WTC11 (cell line): Measurements from ENCODE around the gene TJAP1. TPM values are rescaled to one million over a fixed set of nuclear protein-coding genes. Genes with fewer than 3 reads are reported as not detected.

Experiments
- ATAC-seq: fragments of 200-7000 bp; cut with Tn5 transposase; 2 replicates; pipeline ENCODE4 v1.10.0; 2021; ENCODE audit warnings: mild to moderate bottlenecking, moderate library complexity
- CTCF ChIA-PET: fragments of 300-600 bp; sonication (Branson Sonifier 250); formaldehyde crosslinking; loops from one replicate; lab custom pipeline; 2021; ENCODE audit warnings: antibody characterized with exemption; lab: Charles Lee
- POLR2A ChIA-PET: fragments of 350-600 bp; sonication (Branson Sonifier 250); formaldehyde crosslinking; loops from one replicate; lab custom pipeline; 2021; ENCODE audit warnings: antibody characterized with exemption; lab: Charles Lee
- DNase-seq: peaks from one replicate; pipeline ENCODE4 v3.0.0; 2021; ENCODE audit warnings: low spot score
- H3K27ac Mint-ChIP-seq: 2 replicates; pipeline ENCODE4 v1.8.0; 2021; ENCODE audit warnings: mixed read lengths
- H3K27me3 Mint-ChIP-seq: 2 replicates; pipeline ENCODE4 v1.8.0; 2021; ENCODE audit warnings: low read depth, mild to moderate bottlenecking, moderate library complexity, mixed read lengths
- H3K36me3 Mint-ChIP-seq: 2 replicates; pipeline ENCODE4 v1.8.0; 2021; ENCODE audit warnings: mixed read lengths
- H3K4me1 Mint-ChIP-seq: 2 replicates; pipeline ENCODE4 v1.8.0; 2022; ENCODE audit warnings: mixed read lengths
- H3K4me3 Mint-ChIP-seq: 2 replicates; pipeline ENCODE4 v1.8.0; 2021; ENCODE audit warnings: mild to moderate bottlenecking, moderate library complexity, mixed read lengths
- H3K9me3 Mint-ChIP-seq: 2 replicates; pipeline ENCODE4 v1.8.0; 2021; ENCODE audit warnings: mixed read lengths
- CBFB ChIP-seq: sonication (generic); formaldehyde crosslinking; IDR thresholded peaks from 2 replicates; pipeline ENCODE4 v1.8.1; 2022; ENCODE audit warnings: mild to moderate bottlenecking, low read depth, missing genetic modification reagents
- MYBL2 ChIP-seq: sonication (generic); formaldehyde crosslinking; IDR thresholded peaks from 2 replicates; pipeline ENCODE4 v1.8.1; 2023; ENCODE audit warnings: mild to moderate bottlenecking, moderate library complexity, missing genetic modification reagents
- NFE2L1 ChIP-seq: sonication (generic); formaldehyde crosslinking; IDR thresholded peaks from 2 replicates; pipeline ENCODE4 v1.8.1; 2023; ENCODE audit warnings: missing genetic modification reagents
- RELA ChIP-seq: sonication (generic); formaldehyde crosslinking; IDR thresholded peaks from 2 replicates; pipeline ENCODE4 v1.8.1; 2022; ENCODE audit warnings: missing genetic modification reagents, mild to moderate bottlenecking, borderline replicate concordance
- SMAD4 ChIP-seq: sonication (generic); formaldehyde crosslinking; IDR thresholded peaks from 2 replicates; pipeline ENCODE4 v1.8.0; 2022; ENCODE audit warnings: mild to moderate bottlenecking, missing genetic modification reagents
- TCF7 ChIP-seq: sonication (generic); formaldehyde crosslinking; IDR thresholded peaks from 2 replicates; pipeline ENCODE4 v1.8.0; 2022; ENCODE audit warnings: mild to moderate bottlenecking, low read depth, missing genetic modification reagents, moderate library complexity
- TEAD1 ChIP-seq: sonication (generic); formaldehyde crosslinking; IDR thresholded peaks from 2 replicates; pipeline ENCODE4 v1.8.0; 2022; ENCODE audit warnings: mild to moderate bottlenecking, missing genetic modification reagents
- ZNF219 ChIP-seq: sonication (generic); formaldehyde crosslinking; IDR thresholded peaks from 2 replicates; pipeline ENCODE4 v1.8.0; 2023; ENCODE audit warnings: missing genetic modification reagents, mild to moderate bottlenecking, borderline replicate concordance
- ZNF671 ChIP-seq: fragments of 250-450 bp; sonication (Bioruptor Pico); IDR thresholded peaks from 2 replicates; pipeline ENCODE4 v1.8.0; 2021; ENCODE audit warnings: mild to moderate bottlenecking
- total RNA-seq: library from RNA; stranded (reverse); gene quantifications from 3 replicates; pipeline ENCODE4 v1.2.3, GENCODE V29; 2021
- TF ChIP-seq, protein P1 (sequence below): fragments of 250-450 bp; sonication (Bioruptor Pico); IDR thresholded peaks from 2 replicates; pipeline ENCODE4 v2.1.2; 2022; ENCODE audit warnings: mild to moderate bottlenecking, moderate library complexity
- TF ChIP-seq, protein P2 (sequence below): sonication (generic); formaldehyde crosslinking; IDR thresholded peaks from 2 replicates; pipeline ENCODE4 v1.8.1; 2022; ENCODE audit warnings: mild to moderate bottlenecking, missing genetic modification reagents, moderate library complexity, borderline replicate concordance
- TF ChIP-seq, protein P3 (sequence below): fragments of 250-450 bp; sonication (Bioruptor Pico); IDR thresholded peaks from 2 replicates; pipeline ENCODE4 v1.8.0; 2021; ENCODE audit warnings: mild to moderate bottlenecking
- TF ChIP-seq, protein P4 (sequence below): sonication (generic); formaldehyde crosslinking; IDR thresholded peaks from 2 replicates; pipeline ENCODE4 v1.8.1; 2023; ENCODE audit warnings: mild to moderate bottlenecking, missing genetic modification reagents, moderate library complexity
- TF ChIP-seq, protein P5 (sequence below): sonication (generic); formaldehyde crosslinking; IDR thresholded peaks from 2 replicates; pipeline ENCODE4 v1.8.1; 2022; ENCODE audit warnings: mild to moderate bottlenecking, moderate library complexity, missing genetic modification reagents
- TF ChIP-seq, protein P6 (sequence below): fragments of 250-450 bp; sonication (Bioruptor Pico); conservative IDR thresholded peaks from 2 replicates; pipeline ENCODE4 v1.9.0; 2021; ENCODE audit warnings: mild to moderate bottlenecking
- TF ChIP-seq, protein P7 (sequence below): sonication (generic); formaldehyde crosslinking; IDR thresholded peaks from 2 replicates; pipeline ENCODE4 v1.8.1; 2022; ENCODE audit warnings: low read depth, missing genetic modification reagents, borderline replicate concordance
- TF ChIP-seq, protein P8 (sequence below): sonication (generic); formaldehyde crosslinking; IDR thresholded peaks from 2 replicates; pipeline ENCODE4 v1.8.1; 2023; ENCODE audit warnings: mild to moderate bottlenecking, missing genetic modification reagents

TJAP1 gene
- total RNA-seq, 1 experiment from 2014 or later: 40.4 TPM

DNA sequence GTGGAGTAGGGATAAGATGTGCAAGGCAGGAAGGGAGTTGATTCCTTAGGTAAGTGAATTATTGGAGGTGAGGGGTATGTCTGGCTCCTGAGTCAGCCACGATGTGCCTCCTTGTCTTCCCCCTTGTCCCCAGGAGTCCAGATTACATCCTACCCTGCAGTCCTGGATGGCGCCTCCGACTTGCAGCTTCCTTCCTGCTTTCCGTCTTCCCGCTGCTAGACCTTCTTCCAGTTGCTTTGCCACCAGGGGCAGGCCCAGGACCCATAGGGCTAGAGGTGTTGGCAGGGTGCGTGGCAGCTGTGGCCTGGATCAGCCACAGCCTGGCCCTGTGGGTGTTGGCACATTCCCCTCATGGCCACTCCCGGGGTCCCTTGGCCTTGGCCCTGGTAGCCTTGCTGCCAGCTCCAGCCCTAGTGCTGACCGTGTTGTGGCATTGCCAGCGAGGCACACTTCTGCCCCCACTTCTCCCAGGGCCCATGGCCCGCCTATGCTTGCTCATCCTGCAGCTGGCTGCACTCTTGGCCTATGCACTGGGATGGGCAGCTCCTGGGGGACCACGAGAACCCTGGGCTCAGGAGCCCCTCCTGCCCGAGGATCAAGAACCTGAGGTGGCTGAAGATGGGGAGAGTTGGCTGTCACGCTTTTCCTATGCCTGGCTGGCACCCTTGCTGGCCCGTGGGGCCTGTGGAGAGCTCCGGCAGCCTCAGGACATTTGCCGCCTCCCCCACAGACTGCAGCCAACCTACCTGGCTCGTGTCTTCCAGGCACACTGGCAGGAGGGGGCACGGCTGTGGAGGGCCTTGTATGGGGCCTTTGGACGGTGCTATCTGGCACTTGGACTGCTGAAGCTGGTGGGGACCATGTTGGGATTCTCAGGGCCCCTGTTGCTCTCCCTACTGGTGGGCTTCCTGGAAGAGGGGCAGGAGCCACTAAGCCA, 45.1 kb upstream of the TJAP1 start:
- CTCF ChIA-PET: interaction anchor here (1.3 kb wide), 1 partner anchor 74 kb away, joined by 3 read pairs; no protein-coding TSS in a partner anchor
- no peak overlapping the region for H3K4me3 Mint-ChIP-seq
- H3K9me3 Mint-ChIP-seq: no peaks in the 10 kb centered on the region
- no peak overlapping the region for H3K27ac Mint-ChIP-seq
- ATAC-seq (no peak), DNase-seq (no peak)
- POLR2A ChIA-PET: no interaction called here
- H3K4me1 Mint-ChIP-seq: peaks cover 11% of the 10 kb centered on the region
- no peaks in the 10 kb centered on the region for H3K27me3 Mint-ChIP-seq
- TF ChIP-seq MYBL2 (CRISPR knock-in tag) (no peak), NFE2L1 (CRISPR knock-in tag) (no peak)
- TF ChIP-seq, protein P1, sequence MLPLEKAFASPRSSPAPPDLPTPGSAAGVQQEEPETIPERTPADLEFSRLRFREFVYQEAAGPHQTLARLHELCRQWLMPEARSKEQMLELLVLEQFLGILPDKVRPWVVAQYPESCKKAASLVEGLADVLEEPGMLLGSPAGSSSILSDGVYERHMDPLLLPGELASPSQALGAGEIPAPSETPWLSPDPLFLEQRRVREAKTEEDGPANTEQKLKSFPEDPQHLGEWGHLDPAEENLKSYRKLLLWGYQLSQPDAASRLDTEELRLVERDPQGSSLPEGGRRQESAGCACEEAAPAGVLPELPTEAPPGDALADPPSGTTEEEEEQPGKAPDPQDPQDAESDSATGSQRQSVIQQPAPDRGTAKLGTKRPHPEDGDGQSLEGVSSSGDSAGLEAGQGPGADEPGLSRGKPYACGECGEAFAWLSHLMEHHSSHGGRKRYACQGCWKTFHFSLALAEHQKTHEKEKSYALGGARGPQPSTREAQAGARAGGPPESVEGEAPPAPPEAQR: no peak
- no peaks in the 10 kb centered on the region for H3K36me3 Mint-ChIP-seq

DNA sequence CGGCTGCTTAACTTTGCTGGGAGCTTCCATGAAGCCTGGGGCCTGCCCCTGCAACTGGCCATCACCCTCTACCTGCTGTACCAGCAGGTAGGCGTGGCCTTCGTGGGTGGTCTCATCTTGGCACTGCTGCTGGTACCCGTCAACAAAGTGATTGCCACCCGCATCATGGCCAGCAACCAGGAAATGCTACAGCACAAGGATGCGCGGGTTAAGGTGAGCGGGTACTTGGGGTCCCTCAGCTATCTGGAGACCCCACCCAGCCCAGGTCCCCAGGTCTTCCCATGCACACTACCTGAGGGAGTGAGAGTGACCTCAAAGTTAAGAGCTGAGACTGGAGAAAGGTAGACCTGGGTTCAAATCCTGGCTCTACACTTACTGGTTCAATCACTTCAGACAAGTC, 44.2 kb upstream of the TJAP1 start:
- ATAC-seq: no peak
- TF ChIP-seq, protein P2, sequence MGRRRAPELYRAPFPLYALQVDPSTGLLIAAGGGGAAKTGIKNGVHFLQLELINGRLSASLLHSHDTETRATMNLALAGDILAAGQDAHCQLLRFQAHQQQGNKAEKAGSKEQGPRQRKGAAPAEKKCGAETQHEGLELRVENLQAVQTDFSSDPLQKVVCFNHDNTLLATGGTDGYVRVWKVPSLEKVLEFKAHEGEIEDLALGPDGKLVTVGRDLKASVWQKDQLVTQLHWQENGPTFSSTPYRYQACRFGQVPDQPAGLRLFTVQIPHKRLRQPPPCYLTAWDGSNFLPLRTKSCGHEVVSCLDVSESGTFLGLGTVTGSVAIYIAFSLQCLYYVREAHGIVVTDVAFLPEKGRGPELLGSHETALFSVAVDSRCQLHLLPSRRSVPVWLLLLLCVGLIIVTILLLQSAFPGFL: no peak
- TF ChIP-seq, protein P3, sequence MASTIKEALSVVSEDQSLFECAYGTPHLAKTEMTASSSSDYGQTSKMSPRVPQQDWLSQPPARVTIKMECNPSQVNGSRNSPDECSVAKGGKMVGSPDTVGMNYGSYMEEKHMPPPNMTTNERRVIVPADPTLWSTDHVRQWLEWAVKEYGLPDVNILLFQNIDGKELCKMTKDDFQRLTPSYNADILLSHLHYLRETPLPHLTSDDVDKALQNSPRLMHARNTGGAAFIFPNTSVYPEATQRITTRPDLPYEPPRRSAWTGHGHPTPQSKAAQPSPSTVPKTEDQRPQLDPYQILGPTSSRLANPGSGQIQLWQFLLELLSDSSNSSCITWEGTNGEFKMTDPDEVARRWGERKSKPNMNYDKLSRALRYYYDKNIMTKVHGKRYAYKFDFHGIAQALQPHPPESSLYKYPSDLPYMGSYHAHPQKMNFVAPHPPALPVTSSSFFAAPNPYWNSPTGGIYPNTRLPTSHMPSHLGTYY (CRISPR knock-in tag): no peak
- TF ChIP-seq ZNF219 (CRISPR knock-in tag) (no peak), SMAD4 (CRISPR knock-in tag) (no peak), ZNF671 (CRISPR knock-in tag) (no peak), TEAD1 (CRISPR knock-in tag) (no peak), TCF7 (CRISPR knock-in tag) (no peak), RELA (CRISPR knock-in tag) (no peak), CBFB (CRISPR knock-in tag) (no peak)
- TF ChIP-seq, protein P4, sequence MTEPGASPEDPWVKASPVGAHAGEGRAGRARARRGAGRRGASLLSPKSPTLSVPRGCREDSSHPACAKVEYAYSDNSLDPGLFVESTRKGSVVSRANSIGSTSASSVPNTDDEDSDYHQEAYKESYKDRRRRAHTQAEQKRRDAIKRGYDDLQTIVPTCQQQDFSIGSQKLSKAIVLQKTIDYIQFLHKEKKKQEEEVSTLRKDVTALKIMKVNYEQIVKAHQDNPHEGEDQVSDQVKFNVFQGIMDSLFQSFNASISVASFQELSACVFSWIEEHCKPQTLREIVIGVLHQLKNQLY (CRISPR knock-in tag): no peak
- TF ChIP-seq, protein P5, sequence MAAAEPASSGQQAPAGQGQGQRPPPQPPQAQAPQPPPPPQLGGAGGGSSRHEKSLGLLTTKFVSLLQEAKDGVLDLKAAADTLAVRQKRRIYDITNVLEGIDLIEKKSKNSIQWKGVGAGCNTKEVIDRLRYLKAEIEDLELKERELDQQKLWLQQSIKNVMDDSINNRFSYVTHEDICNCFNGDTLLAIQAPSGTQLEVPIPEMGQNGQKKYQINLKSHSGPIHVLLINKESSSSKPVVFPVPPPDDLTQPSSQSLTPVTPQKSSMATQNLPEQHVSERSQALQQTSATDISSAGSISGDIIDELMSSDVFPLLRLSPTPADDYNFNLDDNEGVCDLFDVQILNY: no peak
- TF ChIP-seq, protein P6, sequence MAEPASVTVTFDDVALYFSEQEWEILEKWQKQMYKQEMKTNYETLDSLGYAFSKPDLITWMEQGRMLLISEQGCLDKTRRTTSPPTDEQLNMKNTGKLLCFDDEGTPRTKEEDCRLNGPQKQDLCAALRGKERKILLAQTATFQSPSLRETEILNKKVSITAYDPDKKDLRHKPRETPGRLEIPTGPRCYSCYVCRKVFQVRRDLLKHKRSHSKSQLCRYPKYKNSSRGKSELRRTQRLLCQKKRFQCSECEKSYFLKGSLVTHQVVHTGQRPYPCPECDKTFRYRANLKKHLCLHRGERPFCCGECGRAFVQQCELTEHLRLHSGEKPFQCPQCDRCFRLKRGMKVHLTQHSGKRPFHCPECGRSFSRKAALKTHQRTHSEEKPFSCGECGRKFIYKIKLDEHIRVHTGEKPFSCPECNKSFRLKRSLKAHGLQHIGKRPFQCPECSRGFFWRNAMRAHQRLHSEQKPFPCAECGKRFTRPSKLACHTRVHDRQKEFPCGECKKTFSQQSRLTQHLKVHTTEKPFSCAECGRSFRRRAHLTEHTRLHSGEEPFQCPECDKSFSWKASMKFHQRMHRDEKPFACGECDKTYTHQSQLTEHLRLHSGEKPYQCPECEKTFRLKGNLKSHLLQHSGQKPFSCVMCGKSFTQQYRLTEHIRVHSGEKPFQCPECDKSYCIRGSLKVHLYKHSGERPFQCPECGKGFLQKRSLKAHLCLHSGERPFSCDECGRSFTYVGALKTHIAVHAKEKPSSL (CRISPR knock-in tag): no peak
- TF ChIP-seq, protein P7, sequence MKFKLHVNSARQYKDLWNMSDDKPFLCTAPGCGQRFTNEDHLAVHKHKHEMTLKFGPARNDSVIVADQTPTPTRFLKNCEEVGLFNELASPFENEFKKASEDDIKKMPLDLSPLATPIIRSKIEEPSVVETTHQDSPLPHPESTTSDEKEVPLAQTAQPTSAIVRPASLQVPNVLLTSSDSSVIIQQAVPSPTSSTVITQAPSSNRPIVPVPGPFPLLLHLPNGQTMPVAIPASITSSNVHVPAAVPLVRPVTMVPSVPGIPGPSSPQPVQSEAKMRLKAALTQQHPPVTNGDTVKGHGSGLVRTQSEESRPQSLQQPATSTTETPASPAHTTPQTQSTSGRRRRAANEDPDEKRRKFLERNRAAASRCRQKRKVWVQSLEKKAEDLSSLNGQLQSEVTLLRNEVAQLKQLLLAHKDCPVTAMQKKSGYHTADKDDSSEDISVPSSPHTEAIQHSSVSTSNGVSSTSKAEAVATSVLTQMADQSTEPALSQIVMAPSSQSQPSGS (CRISPR knock-in tag): no peak
- TF ChIP-seq, protein P8, sequence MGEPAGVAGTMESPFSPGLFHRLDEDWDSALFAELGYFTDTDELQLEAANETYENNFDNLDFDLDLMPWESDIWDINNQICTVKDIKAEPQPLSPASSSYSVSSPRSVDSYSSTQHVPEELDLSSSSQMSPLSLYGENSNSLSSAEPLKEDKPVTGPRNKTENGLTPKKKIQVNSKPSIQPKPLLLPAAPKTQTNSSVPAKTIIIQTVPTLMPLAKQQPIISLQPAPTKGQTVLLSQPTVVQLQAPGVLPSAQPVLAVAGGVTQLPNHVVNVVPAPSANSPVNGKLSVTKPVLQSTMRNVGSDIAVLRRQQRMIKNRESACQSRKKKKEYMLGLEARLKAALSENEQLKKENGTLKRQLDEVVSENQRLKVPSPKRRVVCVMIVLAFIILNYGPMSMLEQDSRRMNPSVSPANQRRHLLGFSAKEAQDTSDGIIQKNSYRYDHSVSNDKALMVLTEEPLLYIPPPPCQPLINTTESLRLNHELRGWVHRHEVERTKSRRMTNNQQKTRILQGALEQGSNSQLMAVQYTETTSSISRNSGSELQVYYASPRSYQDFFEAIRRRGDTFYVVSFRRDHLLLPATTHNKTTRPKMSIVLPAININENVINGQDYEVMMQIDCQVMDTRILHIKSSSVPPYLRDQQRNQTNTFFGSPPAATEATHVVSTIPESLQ (CRISPR knock-in tag): no peak
- H3K4me1 Mint-ChIP-seq: peaks cover 9% of the 10 kb centered on the region
- H3K9me3 Mint-ChIP-seq: no peaks in the 10 kb centered on the region
- H3K4me3 Mint-ChIP-seq: no peak overlapping the region
- no peak overlapping the region for H3K27ac Mint-ChIP-seq
- DNase-seq: no peak
- no peaks in the 10 kb centered on the region for H3K27me3 Mint-ChIP-seq
- POLR2A ChIA-PET: no interaction called here
- CTCF ChIA-PET: interaction anchor here (2.2 kb wide), 1 partner anchor 63 kb away, joined by 7 read pairs; no protein-coding TSS in a partner anchor
- H3K36me3 Mint-ChIP-seq: no peaks in the 10 kb centered on the region
